Astrocyte of the cerebellum (primary cell): ENCODE data around the gene LIPT1.
A peak's percentile ranks its signal among the peaks of the same experiment; 100 is the strongest.

Experiments used
- DNase-seq: peaks from one replicate; pipeline ENCODE4 v3.0.0-alpha.2; 2011; ENCODE audit warnings: low read depth
- H3K4me3 ChIP-seq: 2 replicates; pipeline ENCODE4 v1.5.1; 2011; ENCODE audit warnings: mild to moderate bottlenecking, low read depth, low read length, moderate library complexity
- in situ Hi-C: cut with HindIII; loops from 2 replicates; pipeline ENCODE4 v1.10.0; 2017; ENCODE audit warnings: low sequenced_read_pairs
- TF ChIP-seq, protein P1 (sequence below): IDR thresholded peaks from 2 replicates; pipeline ENCODE4 v1.5.1; 2012; ENCODE audit warnings: low read length, low read depth, moderate library complexity, mild to moderate bottlenecking; ENCODE audit errors: missing control alignments

The LIPT1 gene

GRCh38 chr2:99171377-99172140 is 16.8 kb downstream of the LIPT1 start:
- in situ Hi-C loops: no loop called here
- H3K4me3 ChIP-seq: no peak overlapping the region
- no peak for DNase-seq
- TF ChIP-seq, protein P1, sequence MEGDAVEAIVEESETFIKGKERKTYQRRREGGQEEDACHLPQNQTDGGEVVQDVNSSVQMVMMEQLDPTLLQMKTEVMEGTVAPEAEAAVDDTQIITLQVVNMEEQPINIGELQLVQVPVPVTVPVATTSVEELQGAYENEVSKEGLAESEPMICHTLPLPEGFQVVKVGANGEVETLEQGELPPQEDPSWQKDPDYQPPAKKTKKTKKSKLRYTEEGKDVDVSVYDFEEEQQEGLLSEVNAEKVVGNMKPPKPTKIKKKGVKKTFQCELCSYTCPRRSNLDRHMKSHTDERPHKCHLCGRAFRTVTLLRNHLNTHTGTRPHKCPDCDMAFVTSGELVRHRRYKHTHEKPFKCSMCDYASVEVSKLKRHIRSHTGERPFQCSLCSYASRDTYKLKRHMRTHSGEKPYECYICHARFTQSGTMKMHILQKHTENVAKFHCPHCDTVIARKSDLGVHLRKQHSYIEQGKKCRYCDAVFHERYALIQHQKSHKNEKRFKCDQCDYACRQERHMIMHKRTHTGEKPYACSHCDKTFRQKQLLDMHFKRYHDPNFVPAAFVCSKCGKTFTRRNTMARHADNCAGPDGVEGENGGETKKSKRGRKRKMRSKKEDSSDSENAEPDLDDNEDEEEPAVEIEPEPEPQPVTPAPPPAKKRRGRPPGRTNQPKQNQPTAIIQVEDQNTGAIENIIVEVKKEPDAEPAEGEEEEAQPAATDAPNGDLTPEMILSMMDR: no peak

GRCh38 chr2:99180755-99181623 is 26.2 kb downstream of the LIPT1 start, which contains the start of the genes MITD1 and MRPL30:
MITD1 (minus strand) TSS chr2:99181058; CDS start chr2:99180981, 77 bp downstream.
MRPL30 (plus strand) TSS chr2:99181184; CDS start chr2:99186204, 5,020 bp downstream.
- peak within 1 kb of the TSS; percentile 69 for H3K4me3 ChIP-seq
- in situ Hi-C loops: no loop called here
- TF ChIP-seq, protein P1: no peak
- DNase-seq: peak; percentile 93

DNA sequence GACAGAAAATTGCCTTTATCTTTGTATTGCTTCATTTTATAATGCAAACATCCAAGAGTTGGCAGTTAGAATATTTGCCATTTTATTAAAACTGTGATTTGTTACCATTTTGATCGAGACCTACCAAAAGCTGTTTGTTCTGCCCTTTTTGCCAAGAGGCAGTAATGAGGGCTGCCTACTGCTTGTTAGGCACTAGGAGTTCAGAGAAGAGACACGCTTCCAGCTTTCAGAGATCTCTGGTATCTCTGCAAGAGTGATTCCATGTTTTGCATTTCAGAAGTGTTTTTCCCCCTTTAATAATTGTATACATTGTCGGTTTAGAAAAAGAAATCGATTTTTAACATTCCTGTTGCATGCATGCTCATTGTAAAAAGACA is 26.8 kb downstream of the LIPT1 start:
- in situ Hi-C loops: no loop called here
- peak overlapping the region; percentile 69 for H3K4me3 ChIP-seq
- DNase-seq: no peak
- TF ChIP-seq, protein P1: no peak

- in situ Hi-C loops: no loop called here
- TF ChIP-seq, protein P1: no peak
- no peak overlapping the region for H3K4me3 ChIP-seq
Observed at GRCh38 chr2:99183025-99183424, 28.3 kb downstream of the LIPT1 start.

DNA sequence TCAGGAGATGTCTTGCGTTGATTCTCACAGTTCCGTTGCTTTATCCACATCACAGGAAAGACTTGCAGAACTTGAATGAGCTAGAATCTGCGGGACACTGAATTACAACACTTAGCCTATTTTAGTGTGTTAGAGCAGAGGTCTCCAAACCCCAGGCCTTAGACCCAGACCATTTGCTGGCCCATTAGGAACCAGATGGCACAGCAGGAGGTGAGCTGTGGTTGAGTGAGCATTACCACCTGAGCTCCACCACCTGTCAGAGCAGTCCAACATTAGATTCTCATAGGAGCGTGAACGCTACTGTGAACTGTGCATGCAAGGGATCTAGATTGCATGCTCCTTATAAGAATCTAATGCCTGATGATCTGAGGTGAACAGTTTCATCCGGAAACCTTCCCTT is 30.0 kb downstream of the LIPT1 start:
- in situ Hi-C loops: no loop called here
- no peak for DNase-seq
- TF ChIP-seq, protein P1: no peak

More at GRCh38 chr2:99183025-99183424, 28.3 kb downstream of the LIPT1 start:
- no peak for DNase-seq

DNA sequence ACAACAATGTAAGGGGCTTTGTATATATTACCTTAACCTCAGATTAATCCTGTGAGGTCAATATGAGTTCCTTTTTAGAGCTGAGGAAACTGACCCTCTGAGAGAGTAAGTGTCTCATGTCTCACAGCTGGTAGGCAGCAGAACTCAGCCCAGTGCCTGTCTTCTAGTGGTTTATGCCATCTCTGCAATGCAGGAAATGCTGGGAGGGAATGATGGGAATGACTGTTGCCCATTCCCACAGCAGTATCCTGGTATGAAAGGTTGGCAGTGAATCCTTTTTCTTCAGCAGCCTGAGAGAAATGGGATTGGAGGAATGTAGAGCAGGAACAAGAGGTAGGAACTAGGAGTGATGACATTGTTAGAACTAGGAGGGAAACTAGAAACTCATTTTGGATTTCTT is 32.2 kb downstream of the LIPT1 start:
- in situ Hi-C loops: no loop called here
- DNase-seq: no peak
- H3K4me3 ChIP-seq: no peak overlapping the region
- TF ChIP-seq, protein P1: no peak

More for the DNA sequence above, 30.0 kb downstream of the LIPT1 start:
- no peak overlapping the region for H3K4me3 ChIP-seq
